H9 (cell line): ENCODE results near the gene ZKSCAN5. TPM values are rescaled to one million over a fixed set of nuclear protein-coding genes. Genes with fewer than 3 reads are reported as not detected.
A peak's percentile ranks its signal among the peaks of the same experiment; 100 is the strongest.

Source experiments
- DNase-seq: peaks from one replicate; pipeline ENCODE4 v3.0.0-alpha.2; 2017
- H2AFZ ChIP-seq: one replicate; pipeline ENCODE4 v1.6.1; 2013; ENCODE audit warnings: mild to moderate bottlenecking, low read length, control low read depth, moderate library complexity
- H2AK5ac ChIP-seq: 2 replicates; pipeline ENCODE4 v1.6.1; 2013; ENCODE audit warnings: low read length, control low read depth, mixed read lengths; ENCODE audit not compliant: insufficient read length
- H2BK120ac ChIP-seq: one replicate; pipeline ENCODE4 v1.6.1; 2013; ENCODE audit warnings: low read depth, mild to moderate bottlenecking, low read length, control low read depth, inconsistent platforms; ENCODE audit not compliant: poor library complexity, severe bottlenecking
- H2BK12ac ChIP-seq: 2 replicates; pipeline ENCODE4 v1.6.1; 2013; ENCODE audit warnings: low read length, control low read depth, mixed read lengths, low read depth; ENCODE audit not compliant: insufficient read length
- H2BK15ac ChIP-seq: 2 replicates; pipeline ENCODE4 v1.6.1; 2013; ENCODE audit warnings: low read depth, low read length, control low read depth
- H2BK20ac ChIP-seq: one replicate; pipeline ENCODE4 v1.6.1; 2013; ENCODE audit warnings: low read depth, mild to moderate bottlenecking, low read length, control low read depth, inconsistent platforms; ENCODE audit not compliant: poor library complexity, severe bottlenecking
- H2BK5ac ChIP-seq: 2 replicates; pipeline ENCODE4 v1.6.1; 2013; ENCODE audit warnings: low read length, control low read depth, mixed read lengths; ENCODE audit not compliant: insufficient read length
- H3K14ac ChIP-seq: 2 replicates; pipeline ENCODE4 v1.6.1; 2013; ENCODE audit warnings: low read length, control low read depth; ENCODE audit not compliant: insufficient read depth
- H3K18ac ChIP-seq: 2 replicates; pipeline ENCODE4 v1.6.1; 2013; ENCODE audit warnings: low read depth, mild to moderate bottlenecking, mixed read lengths, low read length, control low read depth; ENCODE audit not compliant: insufficient read length
- H3K23ac ChIP-seq: 2 replicates; pipeline ENCODE4 v1.6.1; 2013; ENCODE audit warnings: low read length, control low read depth, mixed read lengths, low read depth; ENCODE audit not compliant: insufficient read length
- H3K23me2 ChIP-seq: 2 replicates; pipeline ENCODE4 v1.6.1; 2013; ENCODE audit warnings: low read depth, mild to moderate bottlenecking, mixed read lengths, low read length, control low read depth; ENCODE audit not compliant: insufficient read length, poor library complexity, severe bottlenecking
- H3K27ac ChIP-seq: 2 replicates; pipeline ENCODE4 v1.5.1; 2013; ENCODE audit warnings: low read length, control low read depth, mixed read lengths, low read depth; ENCODE audit not compliant: insufficient read length
- H3K27me3 ChIP-seq: 2 replicates; pipeline ENCODE4 v1.6.1; 2013; ENCODE audit warnings: low read length, control low read depth, inconsistent platforms; ENCODE audit not compliant: insufficient read depth
- H3K4ac ChIP-seq: 2 replicates; pipeline ENCODE4 v1.6.1; 2013; ENCODE audit warnings: low read depth, mild to moderate bottlenecking, control low read depth, inconsistent platforms, low read length, moderate library complexity
- H3K4me1 ChIP-seq: 2 replicates; pipeline ENCODE4 v1.6.1; 2013; ENCODE audit warnings: low read length, control low read depth, inconsistent platforms; ENCODE audit not compliant: insufficient read depth
- H3K4me2 ChIP-seq: 2 replicates; pipeline ENCODE4 v1.6.1; 2013; ENCODE audit warnings: low read length, control low read depth, mixed read lengths; ENCODE audit not compliant: insufficient read length, insufficient read depth
- H3K56ac ChIP-seq: 2 replicates; pipeline ENCODE4 v1.6.1; 2013; ENCODE audit warnings: low read depth, mild to moderate bottlenecking, mixed read lengths, low read length, control low read depth; ENCODE audit not compliant: insufficient read length
- H3K79me1 ChIP-seq: 2 replicates; pipeline ENCODE4 v1.6.1; 2013; ENCODE audit warnings: low read depth, mild to moderate bottlenecking, moderate library complexity, low read length, control low read depth, inconsistent platforms; ENCODE audit not compliant: insufficient read depth, poor library complexity, severe bottlenecking
- H3K79me2 ChIP-seq: 2 replicates; pipeline ENCODE4 v1.6.1; 2013; ENCODE audit warnings: low read length, control low read depth, inconsistent platforms; ENCODE audit not compliant: insufficient read depth
- H3K9ac ChIP-seq: 2 replicates; pipeline ENCODE4 v1.6.1; 2013; ENCODE audit warnings: low read length, control low read depth, mixed read lengths; ENCODE audit not compliant: insufficient read length; ENCODE audit errors: extremely low read depth
- H3K9me3 ChIP-seq: one replicate; pipeline ENCODE4 v1.6.1; 2013; ENCODE audit warnings: low read depth, low read length, inconsistent platforms; ENCODE audit not compliant: control insufficient read depth
- H3T11ph ChIP-seq: one replicate; pipeline ENCODE4 v1.6.1; 2013; ENCODE audit warnings: mild to moderate bottlenecking, low read length, control low read depth, inconsistent platforms
- H4K20me1 ChIP-seq: one replicate; pipeline ENCODE4 v1.6.1; 2013; ENCODE audit not compliant: control insufficient read depth, insufficient read length, insufficient read depth
- H4K5ac ChIP-seq: 2 replicates; pipeline ENCODE4 v1.6.1; 2013; ENCODE audit warnings: low read depth, mild to moderate bottlenecking, mixed read lengths, low read length, control low read depth; ENCODE audit not compliant: insufficient read length
- H4K8ac ChIP-seq: replicated peaks from 2 replicates; pipeline ENCODE4 v1.6.1; 2013; ENCODE audit warnings: low read length, control low read depth, mixed read lengths, low read depth; ENCODE audit not compliant: insufficient read length
- H4K91ac ChIP-seq: 2 replicates; pipeline ENCODE4 v1.6.1; 2013; ENCODE audit warnings: low read depth, mild to moderate bottlenecking, moderate library complexity, mixed read lengths, low read length, control low read depth; ENCODE audit not compliant: insufficient read length
- H3K27ac Mint-ChIP-seq, 3 experiments: 2 replicates in 2 of 3; 3 replicates in 1 of 3; pipeline ENCODE4 v1.8.0; 2020 to 2021; ENCODE audit warnings: mixed read lengths in 3 of 3, mild to moderate bottlenecking in 1 of 3, moderate library complexity in 1 of 3
- H3K27me3 Mint-ChIP-seq: 2 replicates; pipeline ENCODE4 v1.8.0; 2021; ENCODE audit warnings: low read depth, mild to moderate bottlenecking, moderate library complexity, mixed read lengths
- H3K36me3 Mint-ChIP-seq, 3 experiments: 2 replicates in 2 of 3; 3 replicates in 1 of 3; pipeline ENCODE4 v1.8.0; 2020 to 2021; ENCODE audit warnings: low read depth in 3 of 3, mixed read lengths in 3 of 3; ENCODE audit not compliant: insufficient read depth in 1 of 3
- H3K4me1 Mint-ChIP-seq, 2 experiments: 2 replicates each; pipeline ENCODE4 v1.8.0; 2020; ENCODE audit warnings: mixed read lengths in 2 of 2
- H3K4me3 Mint-ChIP-seq, 2 experiments: 2 replicates in 1 of 2; 3 replicates in 1 of 2; pipeline ENCODE4 v1.8.0; 2020 to 2021; ENCODE audit warnings: mild to moderate bottlenecking in 2 of 2, mixed read lengths in 2 of 2, moderate library complexity in 1 of 2
- H3K9me3 Mint-ChIP-seq, 2 experiments: 2 replicates in 1 of 2; 3 replicates in 1 of 2; pipeline ENCODE4 v1.8.0; 2020; ENCODE audit warnings: mild to moderate bottlenecking in 2 of 2, mixed read lengths in 2 of 2, moderate library complexity in 1 of 2
- WGBS: extraction: QIAGEN DNeasy Blood & Tissue Kit; methylation state at CpG from one replicate; pipeline ENCODE4 v1.1.7; 2013; ENCODE audit warnings: missing lambda C conversion rate, low lambda C conversion rate, mixed read lengths; ENCODE audit not compliant: insufficient read length; ENCODE audit errors: extremely low coverage; 5-methylcytosine and 5-hydroxymethylcytosine counted together
- total RNA-seq: library from RNA; stranded (reverse); gene quantifications from 2 replicates; pipeline ENCODE4 v1.2.1, GENCODE V29; 2021
- TF ChIP-seq, protein P1 (sequence below): fragments of 200-600 bp; sonication (generic); conservative IDR thresholded peaks from 3 replicates; pipeline ENCODE4 v1.8.0; 2021; ENCODE audit warnings: antibody characterized with exemption, mild to moderate bottlenecking

Gene ZKSCAN5
- total RNA-seq, 1 experiment from 2014 or later: 16.6 TPM

DNA sequence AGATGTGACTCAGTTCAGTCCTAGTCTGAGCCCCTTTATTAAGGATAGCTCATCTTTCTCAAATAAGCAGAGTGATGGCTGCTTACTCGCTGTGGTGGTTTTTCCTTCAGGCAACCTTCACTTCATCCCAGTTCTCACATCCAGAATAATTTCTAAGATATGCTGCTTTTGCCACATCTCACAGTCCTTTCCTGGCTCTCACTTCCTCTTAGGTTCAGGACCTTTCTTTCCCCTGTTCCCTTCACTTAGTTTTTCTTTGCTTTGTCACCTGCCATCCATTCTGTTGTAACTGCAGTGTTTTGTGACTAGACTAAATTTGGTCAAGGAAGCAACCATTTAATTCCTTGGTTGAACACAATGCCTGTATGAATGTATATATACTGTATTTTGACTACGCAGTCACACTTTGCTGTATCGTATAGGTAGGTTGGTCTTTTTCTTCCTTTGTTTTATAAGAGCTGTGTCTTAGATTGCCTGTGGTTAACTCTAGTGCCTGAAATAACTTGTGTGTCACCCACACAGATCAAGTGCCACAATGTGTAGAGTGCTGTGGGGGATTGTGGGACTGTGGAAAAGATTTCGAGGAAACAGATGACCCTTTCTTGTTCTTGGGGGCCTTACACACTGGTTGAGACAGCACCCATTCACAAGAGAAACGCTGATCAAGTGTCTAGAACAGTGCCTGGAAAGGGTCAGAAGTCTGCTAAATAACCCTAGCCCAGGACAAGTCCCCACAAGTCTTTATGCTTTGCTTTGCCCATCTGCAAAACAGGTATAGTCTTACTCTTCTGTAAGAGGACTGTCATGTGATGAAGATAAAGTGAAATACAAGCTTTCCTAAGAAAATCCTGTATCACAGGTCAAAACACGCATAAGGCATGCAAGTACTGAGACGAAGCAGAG is 56.6 kb downstream of the ZKSCAN5 start:
- no peak overlapping the region for H2BK20ac ChIP-seq
- H2BK5ac ChIP-seq: no peak overlapping the region
- H3K27me3 ChIP-seq: no peaks in the 10 kb centered on the region
- WGBS: no CpG with 5 or more reads among the region's 7 CpGs
- H4K91ac ChIP-seq: no peak overlapping the region
- no peaks in the 10 kb centered on the region for H4K20me1 ChIP-seq
- no peak overlapping the region for H2BK15ac ChIP-seq
- no peak overlapping the region for H3K4me2 ChIP-seq
- no peak overlapping the region for H2BK120ac ChIP-seq
- DNase-seq: no peak
- peaks cover 3% of the 10 kb centered on the region for H3K79me1 ChIP-seq
- H3K9me3 Mint-ChIP-seq: no peaks in the 10 kb centered on the region
- H3K23me2 ChIP-seq: no peaks in the 10 kb centered on the region
- H2BK12ac ChIP-seq: no peak overlapping the region
- no peak overlapping the region for H2AK5ac ChIP-seq
- no peak overlapping the region for H3K56ac ChIP-seq
- H3K9me3 ChIP-seq: no peaks in the 10 kb centered on the region
- no peak overlapping the region for H2AFZ ChIP-seq
- no peak overlapping the region for H4K5ac ChIP-seq
- H3K4me1 ChIP-seq: no peaks in the 10 kb centered on the region
- peak overlapping the region; percentile 24 to 72 (median 70); a peak in 2 of 7 replicates for H3K27ac Mint-ChIP-seq
- no peak overlapping the region for H4K8ac ChIP-seq
- H3K27ac ChIP-seq: no peak overlapping the region
- TF ChIP-seq, protein P1, sequence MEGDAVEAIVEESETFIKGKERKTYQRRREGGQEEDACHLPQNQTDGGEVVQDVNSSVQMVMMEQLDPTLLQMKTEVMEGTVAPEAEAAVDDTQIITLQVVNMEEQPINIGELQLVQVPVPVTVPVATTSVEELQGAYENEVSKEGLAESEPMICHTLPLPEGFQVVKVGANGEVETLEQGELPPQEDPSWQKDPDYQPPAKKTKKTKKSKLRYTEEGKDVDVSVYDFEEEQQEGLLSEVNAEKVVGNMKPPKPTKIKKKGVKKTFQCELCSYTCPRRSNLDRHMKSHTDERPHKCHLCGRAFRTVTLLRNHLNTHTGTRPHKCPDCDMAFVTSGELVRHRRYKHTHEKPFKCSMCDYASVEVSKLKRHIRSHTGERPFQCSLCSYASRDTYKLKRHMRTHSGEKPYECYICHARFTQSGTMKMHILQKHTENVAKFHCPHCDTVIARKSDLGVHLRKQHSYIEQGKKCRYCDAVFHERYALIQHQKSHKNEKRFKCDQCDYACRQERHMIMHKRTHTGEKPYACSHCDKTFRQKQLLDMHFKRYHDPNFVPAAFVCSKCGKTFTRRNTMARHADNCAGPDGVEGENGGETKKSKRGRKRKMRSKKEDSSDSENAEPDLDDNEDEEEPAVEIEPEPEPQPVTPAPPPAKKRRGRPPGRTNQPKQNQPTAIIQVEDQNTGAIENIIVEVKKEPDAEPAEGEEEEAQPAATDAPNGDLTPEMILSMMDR: no peak
- no peak overlapping the region for H3K18ac ChIP-seq
- peak overlapping the region; percentile 53 to 99; a peak in 1 of 5 replicates for H3K4me3 Mint-ChIP-seq
- no peak overlapping the region for H3T11ph ChIP-seq
- H3K79me2 ChIP-seq: peaks cover 4% of the 10 kb centered on the region; the same call in 1 of the 2 replicates
- no peak overlapping the region for H3K4ac ChIP-seq
- no peaks in the 10 kb centered on the region for H3K27me3 Mint-ChIP-seq
- peaks cover 45 to 57% (median 57%) of the 10 kb centered on the region in 3 experiments for H3K36me3 Mint-ChIP-seq
- H3K9ac ChIP-seq: no peak overlapping the region
- peaks cover 5 to 6% of the 10 kb centered on the region in 2 experiments for H3K4me1 Mint-ChIP-seq
- no peak overlapping the region for H3K14ac ChIP-seq
- H3K23ac ChIP-seq: no peak overlapping the region
